Central memory CD8-positive, alpha-beta T cell (primary cell): Measurements from ENCODE around the gene IFI27L1.

Source experiments
- ATAC-seq: fragments of 150-1000 bp; cut with Tn5 transposase; replicated peaks from 2 replicates; pipeline ENCODE4 v1.10.0; 2022; ENCODE audit warnings: mild to moderate bottlenecking, moderate FRiP score, moderate number of reproducible peaks; ENCODE audit not compliant: poor library complexity, severe bottlenecking; ENCODE audit errors: extremely low read depth
- DNase-seq, 2 donors: peaks; one replicate each; pipeline ENCODE4 v3.0.0; 2021; ENCODE audit warnings: low spot score in 2 of 2
- H3K27ac Mint-ChIP-seq: one replicate; pipeline ENCODE4 v1.8.0; 2022; ENCODE audit warnings: low read depth, mild to moderate bottlenecking, moderate library complexity, mixed read lengths
- H3K27me3 Mint-ChIP-seq: one replicate; pipeline ENCODE4 v1.8.0; 2022; ENCODE audit warnings: mixed read lengths
- H3K36me3 Mint-ChIP-seq: one replicate; pipeline ENCODE4 v1.8.0; 2022; ENCODE audit warnings: mild to moderate bottlenecking, moderate library complexity, mixed read lengths; ENCODE audit not compliant: insufficient read depth
- H3K4me1 Mint-ChIP-seq: one replicate; pipeline ENCODE4 v1.8.0; 2022; ENCODE audit warnings: mixed read lengths
- H3K4me3 Mint-ChIP-seq: one replicate; pipeline ENCODE4 v1.8.0; 2022; ENCODE audit warnings: mild to moderate bottlenecking, moderate library complexity, mixed read lengths
- H3K9me3 Mint-ChIP-seq: one replicate; pipeline ENCODE4 v1.8.0; 2022; ENCODE audit warnings: mixed read lengths

The IFI27L1 gene

GRCh38 chr14:94074534-94074933 is 6.6 kb upstream of the IFI27L1 start:
- Mint-ChIP-seq H3K27ac (no peak overlapping the region), H3K36me3 (peaks cover 46% of the 10 kb centered on the region), H3K9me3 (peaks cover 11% of the 10 kb centered on the region), H3K4me3 (peak overlapping the region; percentile 47), H3K4me1 (peaks cover 75% of the 10 kb centered on the region), H3K27me3 (no peaks in the 10 kb centered on the region)
- ATAC-seq (no peak), DNase-seq (no peak)

- DNase-seq (no peak), ATAC-seq (no peak)
- Mint-ChIP-seq H3K27ac (no peak overlapping the region), H3K9me3 (peaks cover 11% of the 10 kb centered on the region), H3K36me3 (peaks cover 46% of the 10 kb centered on the region), H3K4me3 (peak overlapping the region; percentile 55), H3K4me1 (peaks cover 74% of the 10 kb centered on the region), H3K27me3 (no peaks in the 10 kb centered on the region)
Measured at GRCh38 chr14:94075008-94075407, 6.1 kb upstream of the IFI27L1 start.

- no peak for ATAC-seq
- Mint-ChIP-seq H3K4me3 (peak overlapping the region; percentile 99), H3K9me3 (peaks cover 8% of the 10 kb centered on the region), H3K27me3 (no peaks in the 10 kb centered on the region), H3K27ac (no peak overlapping the region), H3K4me1 (peaks cover 66% of the 10 kb centered on the region), H3K36me3 (peaks cover 47% of the 10 kb centered on the region)
- no peak for DNase-seq
Measured at GRCh38 chr14:94077111-94077821, 3.8 kb upstream of the IFI27L1 start.

- peaks cover 6% of the 10 kb centered on the region for H3K9me3 Mint-ChIP-seq
- H3K4me3 Mint-ChIP-seq, result peak overlapping the region; percentile 99
- H3K27ac Mint-ChIP-seq, result no peak overlapping the region
- H3K36me3 Mint-ChIP-seq, result peaks cover 47% of the 10 kb centered on the region
- no peak for DNase-seq
- peaks cover 64% of the 10 kb centered on the region for H3K4me1 Mint-ChIP-seq
- no peaks in the 10 kb centered on the region for H3K27me3 Mint-ChIP-seq
- ATAC-seq, result no peak
Measured at GRCh38 chr14:94077823-94078222, 3.3 kb upstream of the IFI27L1 start.

DNA sequence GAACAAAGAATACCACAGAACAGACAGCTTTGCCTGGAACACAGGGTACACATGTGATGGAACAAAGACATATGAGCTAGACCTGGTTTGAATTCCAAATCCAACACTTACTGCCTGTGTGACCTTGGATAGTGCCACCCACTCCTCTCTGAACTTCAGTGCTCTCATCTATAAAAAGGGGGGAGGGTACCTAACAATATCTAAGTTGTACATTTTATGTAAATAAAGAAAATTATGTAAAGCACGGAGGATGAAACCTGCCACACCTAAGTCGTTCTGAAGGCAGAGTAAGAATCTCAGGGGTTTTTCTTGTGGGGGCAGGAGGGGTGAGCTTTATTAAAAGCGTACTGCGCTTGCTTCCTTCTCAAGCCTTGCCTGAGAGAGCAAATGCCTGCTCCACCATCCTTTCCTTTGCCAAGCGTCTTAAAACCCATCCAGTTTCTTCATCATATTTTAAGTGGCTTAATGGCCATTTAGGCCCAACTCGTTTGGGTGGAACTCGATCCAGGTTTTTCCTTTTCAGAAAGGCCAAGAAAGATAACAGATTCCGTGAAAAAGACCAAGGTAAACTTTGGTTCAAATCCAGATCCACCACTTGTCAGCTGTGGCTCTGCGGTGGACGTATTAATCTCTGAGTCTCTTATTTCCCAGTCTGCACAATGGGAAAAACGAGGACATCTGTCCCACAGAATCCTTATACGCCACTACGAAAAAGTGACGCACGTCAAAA is 1.1 kb upstream of the IFI27L1 start:
- Mint-ChIP-seq H3K4me1 (peaks cover 56% of the 10 kb centered on the region), H3K4me3 (peak overlapping the region; percentile 99), H3K27me3 (no peaks in the 10 kb centered on the region), H3K36me3 (peaks cover 36% of the 10 kb centered on the region), H3K27ac (peak overlapping the region; percentile 100), H3K9me3 (no peaks in the 10 kb centered on the region)
- no peak for ATAC-seq
- no peak for DNase-seq

GRCh38 chr14:94081386-94081820 is 293 bp downstream of the IFI27L1 start:
- no peaks in the 10 kb centered on the region for H3K9me3 Mint-ChIP-seq
- H3K27me3 Mint-ChIP-seq, result no peaks in the 10 kb centered on the region
- no peak for ATAC-seq
- DNase-seq, result no peak
- peaks cover 44% of the 10 kb centered on the region for H3K4me1 Mint-ChIP-seq
- peak overlapping the region; percentile 100 for H3K27ac Mint-ChIP-seq
- peak overlapping the region; percentile 99 for H3K4me3 Mint-ChIP-seq
- H3K36me3 Mint-ChIP-seq, result peaks cover 31% of the 10 kb centered on the region

- H3K27me3 Mint-ChIP-seq, result no peaks in the 10 kb centered on the region
- H3K36me3 Mint-ChIP-seq, result no peaks in the 10 kb centered on the region
- no peaks in the 10 kb centered on the region for H3K9me3 Mint-ChIP-seq
- no peak overlapping the region for H3K27ac Mint-ChIP-seq
- no peak for ATAC-seq
- H3K4me1 Mint-ChIP-seq, result no peaks in the 10 kb centered on the region
- DNase-seq, result no peak
- H3K4me3 Mint-ChIP-seq, result no peak overlapping the region
Measured at GRCh38 chr14:94087891-94088290, 6.8 kb downstream of the IFI27L1 start.

GRCh38 chr14:94088516-94088915 is 7.4 kb downstream of the IFI27L1 start:
- H3K9me3 Mint-ChIP-seq, result no peaks in the 10 kb centered on the region
- DNase-seq, result no peak
- no peak overlapping the region for H3K4me3 Mint-ChIP-seq

DNA sequence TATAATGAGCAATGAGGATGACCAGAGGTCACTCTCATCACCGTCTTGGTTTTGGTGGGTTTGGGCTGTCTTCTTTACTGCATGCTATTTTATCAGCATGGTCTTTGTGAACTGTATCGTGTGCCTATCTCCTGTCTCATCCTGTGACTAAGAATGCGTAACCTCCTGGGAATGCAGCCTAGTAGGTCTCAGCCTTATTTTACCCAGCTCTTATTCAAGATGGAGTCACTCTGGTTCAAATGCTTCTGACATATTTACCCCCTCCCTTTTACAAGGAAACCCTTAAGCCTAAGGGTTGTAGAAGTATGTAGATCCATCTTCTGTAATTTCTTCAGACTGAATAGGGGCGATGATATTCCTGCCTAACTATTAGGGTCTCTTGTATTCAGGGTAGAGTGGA is 8.4 kb downstream of the IFI27L1 start:
- no peak for ATAC-seq
- Mint-ChIP-seq H3K9me3 (no peaks in the 10 kb centered on the region), H3K27ac (no peak overlapping the region), H3K4me3 (no peak overlapping the region), H3K36me3 (no peaks in the 10 kb centered on the region), H3K27me3 (no peaks in the 10 kb centered on the region), H3K4me1 (no peaks in the 10 kb centered on the region)
- DNase-seq, result no peak

More at GRCh38 chr14:94088516-94088915, 7.4 kb downstream of the IFI27L1 start:
- Mint-ChIP-seq H3K27me3 (no peaks in the 10 kb centered on the region), H3K4me1 (no peaks in the 10 kb centered on the region), H3K36me3 (no peaks in the 10 kb centered on the region), H3K27ac (no peak overlapping the region)
- ATAC-seq, result no peak

DNA sequence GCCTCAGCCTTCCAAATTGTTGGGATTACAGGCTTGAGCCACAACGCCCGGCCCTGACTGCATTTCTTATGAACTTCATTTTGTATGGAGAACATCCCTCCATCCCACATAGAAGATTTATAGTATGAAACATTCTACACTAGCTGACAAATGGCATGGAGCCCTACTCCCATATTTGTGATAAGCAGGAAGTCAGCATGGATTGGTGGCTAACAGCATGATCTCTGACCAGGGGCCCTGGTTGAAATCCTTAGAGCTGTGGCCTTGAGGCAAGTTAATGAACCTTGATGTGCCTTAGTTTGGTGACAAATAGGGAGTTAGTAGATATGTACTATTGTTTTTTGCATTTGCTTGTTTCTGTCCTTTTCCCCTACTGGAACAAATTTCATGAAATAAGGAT is 12.3 kb downstream of the IFI27L1 start:
- DNase-seq (no peak), ATAC-seq (no peak)
- H3K27me3 Mint-ChIP-seq, result no peaks in the 10 kb centered on the region
- H3K9me3 Mint-ChIP-seq, result no peaks in the 10 kb centered on the region
- no peak overlapping the region for H3K4me3 Mint-ChIP-seq
- no peaks in the 10 kb centered on the region for H3K4me1 Mint-ChIP-seq
- H3K36me3 Mint-ChIP-seq, result no peaks in the 10 kb centered on the region
- H3K27ac Mint-ChIP-seq, result no peak overlapping the region

- DNase-seq (no peak), ATAC-seq (no peak)
- Mint-ChIP-seq H3K4me1 (no peaks in the 10 kb centered on the region), H3K4me3 (no peak overlapping the region), H3K27me3 (no peaks in the 10 kb centered on the region), H3K36me3 (no peaks in the 10 kb centered on the region), H3K9me3 (no peaks in the 10 kb centered on the region), H3K27ac (no peak overlapping the region)
Measured at GRCh38 chr14:94097091-94097490, 16.0 kb downstream of the IFI27L1 start.

GRCh38 chr14:94098326-94098992 is 17.3 kb downstream of the IFI27L1 start:
- no peak overlapping the region for H3K27ac Mint-ChIP-seq

GRCh38 chr14:94099006-94099405 is 17.9 kb downstream of the IFI27L1 start:
- no peaks in the 10 kb centered on the region for H3K36me3 Mint-ChIP-seq
- ATAC-seq, result no peak
- H3K9me3 Mint-ChIP-seq, result no peaks in the 10 kb centered on the region
- H3K27me3 Mint-ChIP-seq, result no peaks in the 10 kb centered on the region
- no peak for DNase-seq
- H3K4me3 Mint-ChIP-seq, result no peak overlapping the region
- H3K4me1 Mint-ChIP-seq, result no peaks in the 10 kb centered on the region
- H3K27ac Mint-ChIP-seq, result no peak overlapping the region

More at GRCh38 chr14:94098326-94098992, 17.3 kb downstream of the IFI27L1 start:
- no peaks in the 10 kb centered on the region for H3K4me1 Mint-ChIP-seq
- no peak for ATAC-seq
- H3K9me3 Mint-ChIP-seq, result no peaks in the 10 kb centered on the region
- no peaks in the 10 kb centered on the region for H3K36me3 Mint-ChIP-seq
- no peak for DNase-seq
- no peaks in the 10 kb centered on the region for H3K27me3 Mint-ChIP-seq
- no peak overlapping the region for H3K4me3 Mint-ChIP-seq
